Caki2 (cell line): ENCODE results near the gene TLE6. TPM values are rescaled to one million over a fixed set of nuclear protein-coding genes. Genes with fewer than 3 reads are reported as not detected.
"Not testable (repeated sequence)": the region's sequence is repeated elsewhere in the genome, so short reads cannot be mapped to it uniquely, and the experiment has no call there.

Source experiments
- DNase-seq: peaks from one replicate; pipeline ENCODE4 v3.0.0-alpha.2; 2015; ENCODE audit warnings: low read depth
- in situ Hi-C: cut with HindIII; loops from 2 replicates; pipeline ENCODE4 v1.10.0; 2016; ENCODE audit warnings: low sequenced_read_pairs, low pct_unique_long_range_greater_than_20kb, mixed read lengths
- total RNA-seq: library from RNA; depleted of rRNA; stranded (reverse); fragments of >200 nt; shearing (Covaris generic); gene quantifications from 2 replicates; pipeline ENCODE4 v1.2.3, GENCODE V29; 2014; ENCODE audit warnings: low replicate concordance

The TLE6 gene
- total RNA-seq, 1 experiment from 2014 or later, result 10.5 TPM

DNA sequence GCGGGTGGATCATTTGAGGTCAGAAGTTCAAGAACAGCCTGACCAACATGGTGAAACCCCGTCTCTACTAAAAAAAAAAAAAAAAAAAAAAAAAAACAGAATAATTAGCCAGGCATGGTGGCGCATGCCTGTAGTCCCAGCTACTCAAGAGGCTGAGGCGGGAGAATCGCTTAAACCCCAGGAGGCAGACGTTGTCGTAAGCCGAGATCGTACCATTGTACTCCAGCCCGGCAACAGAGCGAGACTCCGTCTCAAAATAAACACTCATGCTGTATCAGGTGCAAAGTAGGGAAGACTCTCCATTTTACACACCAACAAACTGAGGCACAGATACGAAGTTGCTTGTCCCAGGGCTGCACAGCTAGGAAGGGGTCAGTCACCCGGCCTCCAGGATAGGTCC, 15.6 kb downstream of the TLE6 start:
- in situ Hi-C loops, result no loop called here
- no peak for DNase-seq

DNA sequence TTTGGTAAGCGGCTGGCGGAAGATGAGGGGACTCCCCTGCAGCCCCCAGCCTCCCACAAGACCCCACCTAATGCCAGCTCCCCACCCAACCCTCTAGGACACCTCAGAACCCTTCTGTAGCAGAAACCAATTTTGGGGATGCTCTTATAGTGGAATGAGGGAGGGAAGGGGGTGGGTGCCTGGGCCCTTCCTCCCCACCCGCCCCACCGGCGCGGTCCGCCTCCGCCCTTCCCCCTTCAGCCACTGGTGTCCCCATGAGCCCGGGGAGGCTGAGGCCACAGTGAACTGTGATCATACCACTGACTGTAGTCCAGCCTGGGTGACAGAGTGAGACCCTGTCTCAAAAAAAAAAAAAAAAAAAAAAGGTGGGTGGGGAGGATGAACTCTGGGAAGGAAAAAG, 16.2 kb downstream of the TLE6 start:
- no peak for DNase-seq
- in situ Hi-C loops, result no loop called here

DNA sequence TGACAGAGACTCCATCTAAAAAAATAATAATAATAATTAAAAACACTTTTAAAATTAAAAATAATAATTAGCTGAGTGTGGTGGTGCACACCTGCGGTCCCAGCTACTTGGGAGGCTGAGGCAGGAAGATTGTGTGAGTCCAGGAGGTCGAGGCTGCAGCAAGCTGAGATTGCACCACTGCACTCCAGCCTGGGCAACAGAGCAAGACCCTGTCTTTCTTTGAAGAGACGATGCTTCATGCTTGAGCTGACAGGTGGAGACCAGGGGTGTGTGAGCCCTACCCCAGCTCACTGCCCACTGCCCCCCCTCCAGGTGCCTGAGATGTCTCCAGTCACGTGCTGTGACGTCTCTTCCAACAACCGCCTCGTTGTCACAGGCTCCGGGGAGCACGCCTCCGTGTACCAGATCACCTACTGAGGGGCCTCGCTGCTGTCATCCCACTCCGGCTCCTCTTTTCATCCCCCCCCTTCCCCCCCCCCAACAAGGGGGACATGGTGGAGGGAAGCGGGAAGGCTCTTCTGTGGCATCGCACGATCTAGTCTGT, 17.3 kb downstream of the TLE6 start:
- in situ Hi-C loops, result no loop called here
- no peak for DNase-seq

DNA sequence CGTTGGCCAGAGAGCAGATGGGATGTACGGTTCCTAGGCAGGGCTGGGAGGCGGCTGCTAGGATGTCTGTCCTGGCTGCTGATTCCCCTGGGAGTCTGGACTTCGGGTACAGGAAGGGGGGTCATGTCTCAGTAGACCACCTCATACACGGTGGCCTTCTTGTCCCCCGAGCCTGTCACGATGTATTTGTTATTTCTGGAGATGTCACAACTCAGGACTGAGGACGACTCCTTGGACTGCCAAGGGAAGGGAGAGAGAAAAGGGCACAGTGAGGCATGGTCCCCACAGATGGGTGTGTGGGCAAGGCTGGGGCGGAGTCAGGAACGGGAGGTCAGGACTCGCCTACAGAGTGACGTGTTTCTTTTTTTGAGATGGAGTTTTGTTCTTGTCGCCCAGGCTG, 20.4 kb downstream of the TLE6 start:
- no peak for DNase-seq
- in situ Hi-C loops, result no loop called here

DNA sequence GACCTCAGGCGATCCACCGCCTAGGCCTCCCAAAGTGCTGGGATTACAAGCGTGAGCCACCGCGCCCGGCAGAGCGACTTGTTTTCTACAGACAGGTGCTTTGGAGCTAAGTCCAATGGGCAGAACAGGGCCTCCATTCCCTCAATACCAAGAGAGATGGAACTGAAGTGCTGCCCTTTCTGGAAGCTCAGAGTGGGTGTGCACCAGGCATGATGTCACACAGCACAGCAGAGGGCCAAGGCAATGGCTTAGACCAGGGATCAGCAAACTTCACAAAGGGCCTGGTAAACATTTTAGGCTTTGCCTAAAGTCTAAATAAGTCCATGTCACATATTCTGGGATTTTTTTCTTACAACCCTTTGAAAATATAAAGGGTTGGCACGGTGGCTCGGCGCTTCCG, 21.3 kb downstream of the TLE6 start:
- in situ Hi-C loops, result no loop called here
- DNase-seq, result no peak

DNA sequence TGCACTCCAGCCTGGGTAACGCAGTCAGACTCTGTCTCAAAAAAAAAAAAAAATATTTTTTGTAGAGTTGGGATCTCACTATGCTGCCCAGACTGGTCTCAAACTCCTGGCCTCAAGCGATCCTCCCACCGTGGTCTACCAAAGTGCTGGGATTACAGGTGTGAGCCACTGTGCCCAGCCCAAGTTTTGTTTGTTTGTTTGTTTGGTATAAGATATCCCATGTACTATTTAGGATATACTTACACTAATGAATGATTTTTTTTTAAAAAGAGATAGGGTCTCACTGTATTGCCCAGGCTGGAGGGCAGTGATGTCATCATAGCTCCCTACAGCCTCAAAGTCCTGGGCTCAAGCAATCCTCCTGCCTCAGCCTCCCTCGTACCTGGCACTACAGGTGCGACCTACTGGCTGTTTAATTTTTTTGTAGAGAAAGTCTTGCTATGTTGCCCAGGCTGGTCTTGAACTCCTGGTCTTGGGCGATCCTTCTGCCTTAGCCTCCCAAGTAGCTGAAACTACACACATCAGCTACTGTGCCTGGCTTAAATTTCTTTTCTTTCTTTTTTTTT, 24.0 kb downstream of the TLE6 start:
- no peak for DNase-seq
- in situ Hi-C loops, result no loop called here

DNA sequence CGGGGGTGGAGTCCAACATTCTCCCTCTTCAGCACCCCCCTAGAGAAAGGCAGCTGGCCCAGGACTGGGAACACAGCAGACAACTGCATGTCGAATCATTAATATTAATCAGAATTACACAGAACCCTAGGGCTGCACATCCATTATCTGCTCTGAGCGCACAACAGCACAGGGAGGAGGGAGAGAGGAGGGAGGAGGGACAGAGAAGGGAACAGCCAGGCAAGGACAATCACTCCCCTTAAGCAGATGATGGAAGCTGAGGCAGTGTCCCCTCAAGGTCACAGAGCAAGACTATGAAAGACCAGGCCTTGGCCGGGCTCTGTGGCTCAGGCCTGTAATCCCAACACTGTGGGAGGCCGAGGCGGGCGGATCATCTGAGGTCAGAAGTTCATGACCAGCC, 25.7 kb downstream of the TLE6 start:
- DNase-seq, result no peak
- in situ Hi-C loops, result no loop called here

DNA sequence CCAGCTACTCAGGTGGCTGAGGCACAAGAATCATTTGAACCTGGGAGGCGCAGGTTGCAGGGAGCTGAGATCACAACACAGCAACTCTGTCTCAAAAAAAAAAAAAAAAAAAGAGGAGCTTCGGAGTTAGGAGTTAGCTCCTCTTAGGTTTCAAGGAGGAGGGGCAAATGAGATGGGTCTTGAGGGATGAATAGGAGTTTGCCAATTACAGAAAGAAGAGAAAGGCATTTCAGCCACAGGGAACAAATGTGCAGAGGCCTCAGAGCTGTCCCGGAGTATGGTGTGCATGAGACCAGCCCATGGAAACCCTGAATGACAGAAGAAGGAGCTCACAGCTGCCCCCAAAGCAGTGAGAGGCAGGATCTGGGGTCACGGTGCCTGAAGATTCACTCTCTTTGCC, 27.2 kb downstream of the TLE6 start:
- in situ Hi-C loops, result no loop called here
- DNase-seq, result no peak

DNA sequence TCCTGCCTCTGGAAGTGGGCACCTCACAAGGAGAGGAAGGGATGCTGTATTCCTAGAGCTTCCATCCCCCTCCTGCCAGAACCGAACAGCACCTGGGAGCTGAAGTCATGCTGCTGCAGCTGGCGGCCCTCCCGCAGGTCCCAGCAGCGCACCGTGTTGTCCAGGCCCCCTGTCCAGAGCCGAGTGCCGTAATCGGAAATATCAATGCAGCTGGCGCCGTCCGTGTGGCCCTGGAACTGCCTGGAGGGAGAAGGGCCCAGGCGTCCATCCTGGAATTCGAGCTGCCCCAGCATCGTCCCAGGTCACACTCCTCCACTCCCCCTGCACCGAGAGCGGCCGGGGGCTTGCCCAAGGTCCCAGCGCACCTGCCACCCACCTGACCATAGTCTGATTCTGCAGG, 28.0 kb downstream of the TLE6 start:
- in situ Hi-C loops, result no loop called here

DNA sequence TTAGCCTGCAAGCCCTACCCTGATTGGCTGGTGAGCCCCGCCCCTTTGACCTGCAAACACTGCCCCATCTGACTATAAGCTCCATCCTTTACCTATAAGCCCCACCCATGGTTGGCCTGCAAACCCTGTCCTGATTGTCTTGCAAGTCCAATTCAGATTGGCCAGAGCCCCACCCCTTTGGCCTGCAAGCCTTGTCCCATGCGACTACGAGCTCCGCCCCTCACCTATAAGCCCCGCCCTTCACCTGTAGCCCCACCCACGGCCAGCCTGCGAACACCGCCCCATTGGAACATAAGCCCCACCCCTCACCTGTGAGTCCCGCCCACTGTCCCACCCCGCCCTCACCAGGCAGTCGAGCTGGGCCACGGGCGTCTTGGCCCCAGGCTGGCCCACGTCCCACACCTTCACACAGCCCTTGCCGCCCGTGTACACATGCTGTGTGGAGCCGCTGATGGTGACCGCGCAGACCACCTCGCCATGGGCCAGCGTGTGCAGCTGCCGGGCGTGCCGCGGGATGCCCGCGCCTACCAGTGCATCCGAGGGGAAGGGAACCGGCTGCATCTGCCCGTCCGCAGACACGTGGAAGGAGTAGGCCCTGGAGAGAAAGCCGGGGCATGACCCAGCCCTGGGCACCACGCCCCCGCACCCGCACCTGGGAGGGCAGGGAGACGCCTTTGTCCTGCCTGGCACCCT, 28.9 kb downstream of the TLE6 start:
- no peak for DNase-seq
- in situ Hi-C loops, result no loop called here

More for the DNA sequence above, 28.0 kb downstream of the TLE6 start:
- DNase-seq, result no peak

DNA sequence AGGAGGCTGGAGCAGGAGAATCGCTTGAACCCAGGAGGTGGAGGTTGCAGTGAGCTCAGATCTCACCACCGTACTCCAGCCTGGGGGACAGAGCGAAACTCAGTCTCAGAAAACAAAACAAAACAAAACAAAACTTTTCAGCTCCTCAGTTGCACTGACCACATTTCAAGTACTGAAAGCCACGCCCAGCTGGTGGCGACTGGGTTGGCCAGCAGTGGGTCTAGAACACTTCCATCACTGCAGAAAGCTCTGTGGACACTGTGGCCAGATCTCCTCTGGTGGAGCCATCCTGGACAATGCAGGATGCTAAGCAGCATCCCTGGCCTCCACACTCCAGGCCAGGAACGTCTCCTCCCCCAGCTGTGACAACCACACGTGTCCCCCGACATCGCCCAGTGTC, 30.6 kb downstream of the TLE6 start:
- DNase-seq, result no peak
- in situ Hi-C loops, result no loop called here

DNA sequence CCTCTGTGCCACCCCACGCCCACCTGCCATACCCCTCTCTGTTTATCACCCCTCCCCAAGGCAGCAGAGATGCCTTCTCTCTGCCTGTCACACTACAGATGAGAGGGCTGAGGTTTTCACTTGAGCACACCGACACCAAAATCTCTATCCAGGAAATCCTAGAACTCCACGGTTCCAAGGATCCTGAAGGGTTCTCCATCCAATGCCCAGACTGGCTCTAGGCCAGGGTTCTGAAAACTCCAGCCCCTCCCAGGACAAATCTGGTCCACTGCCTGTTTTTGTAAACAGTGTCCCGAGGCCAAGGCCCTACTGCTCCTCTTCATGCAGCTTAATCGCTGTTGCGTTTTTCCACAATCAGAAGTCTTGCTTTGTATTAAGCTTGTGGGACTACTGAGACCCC, 31.6 kb downstream of the TLE6 start:
- in situ Hi-C loops, result no loop called here
- no peak for DNase-seq

DNA sequence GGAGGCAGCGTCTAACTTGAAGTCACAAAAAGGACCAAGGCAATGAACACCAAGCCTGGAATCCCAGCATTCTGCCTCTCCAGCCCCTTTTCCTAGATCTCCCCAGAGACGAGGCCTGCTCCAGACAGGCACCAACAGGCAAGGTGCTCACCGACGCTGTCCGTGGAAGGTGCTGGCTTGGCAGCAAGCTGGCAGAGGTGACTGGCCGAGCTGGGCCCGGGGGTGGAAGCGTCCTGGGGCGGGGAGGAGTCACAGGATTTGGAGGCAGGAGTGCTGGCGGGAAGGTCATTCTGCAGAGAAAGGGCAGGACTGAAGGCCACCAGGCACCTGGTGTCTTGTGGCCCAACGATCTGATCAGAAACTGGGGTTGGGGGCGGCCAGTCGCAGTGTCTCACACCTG, 33.5 kb downstream of the TLE6 start:
- DNase-seq, result no peak
- in situ Hi-C loops, result no loop called here

DNA sequence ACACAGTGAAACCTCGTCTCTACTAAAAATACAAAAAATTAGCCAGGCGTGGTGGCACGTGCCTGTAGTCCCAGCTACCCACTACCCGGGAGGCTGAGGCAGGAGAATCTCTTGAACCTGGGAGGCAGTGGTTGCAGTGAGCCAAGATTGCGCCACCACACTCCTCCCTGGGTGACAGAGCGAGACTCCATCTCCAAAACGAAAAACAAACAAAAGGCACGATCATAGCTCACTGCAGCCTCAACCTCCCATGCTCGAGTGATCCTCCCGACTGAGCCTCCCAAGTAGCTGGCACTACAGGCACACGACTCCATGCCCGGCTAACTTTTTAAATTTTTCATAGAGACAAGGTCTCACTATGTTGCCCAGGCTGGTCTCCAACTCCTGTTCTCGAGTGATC, 34.7 kb downstream of the TLE6 start:
- in situ Hi-C loops, DNase-seq: not testable (repeated sequence)

DNA sequence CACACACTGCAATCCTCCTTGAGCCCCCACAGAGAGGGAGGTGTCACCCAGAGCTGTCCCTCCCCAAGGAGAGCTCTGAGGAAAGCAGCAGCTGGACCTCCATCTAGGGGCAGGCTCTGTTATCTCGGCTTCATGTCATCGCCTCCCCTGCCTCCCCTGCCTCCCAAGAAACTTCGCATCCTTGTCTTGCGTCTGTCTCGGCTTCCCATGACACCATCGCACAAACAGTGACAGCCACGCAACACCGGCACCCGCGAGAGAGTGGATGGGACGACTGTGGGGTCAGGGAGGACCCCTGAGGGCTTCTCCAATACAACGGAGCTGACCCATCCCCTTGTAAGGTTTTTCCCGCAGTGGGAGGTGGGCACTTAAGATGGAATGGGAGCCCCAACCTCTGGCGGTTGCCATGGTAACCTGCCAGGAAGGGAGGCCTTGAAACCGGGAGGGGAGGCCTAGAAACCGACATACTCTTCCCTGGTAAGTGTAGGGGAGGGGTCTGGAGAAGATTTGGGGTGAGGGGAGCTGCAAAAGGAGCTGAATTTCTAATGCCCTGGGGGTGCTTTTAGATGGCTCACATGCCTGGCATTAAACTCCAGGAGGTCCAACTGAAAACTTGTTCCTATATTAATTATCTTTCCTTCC, 35.4 kb downstream of the TLE6 start:
- in situ Hi-C loops, result no loop called here

DNA sequence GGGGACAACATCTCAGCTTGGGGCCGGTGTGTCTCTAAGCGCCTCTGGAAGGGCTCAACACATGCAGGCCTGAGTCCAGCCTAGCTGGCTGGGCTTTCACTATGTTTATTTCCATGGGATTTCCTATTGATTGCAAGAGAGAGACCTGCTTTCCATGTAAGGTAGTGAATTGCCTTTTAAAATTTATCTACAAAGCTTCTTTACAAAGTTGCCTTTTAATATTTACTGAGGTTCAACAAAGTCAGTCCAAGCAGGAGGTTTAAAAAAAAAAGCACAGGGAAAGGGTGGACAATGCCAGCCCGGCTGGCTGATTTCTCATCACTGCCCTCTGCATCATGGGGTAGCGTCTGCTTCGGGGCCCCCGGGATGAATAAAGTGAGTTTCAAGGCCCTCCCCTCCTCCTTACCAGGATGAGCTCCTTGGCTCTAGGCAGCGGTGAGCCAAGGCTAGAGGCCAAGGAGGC, 35.9 kb downstream of the TLE6 start:
- no peak for DNase-seq
- in situ Hi-C loops, result no loop called here

More for the DNA sequence above, 35.4 kb downstream of the TLE6 start:
- DNase-seq, result no peak

DNA sequence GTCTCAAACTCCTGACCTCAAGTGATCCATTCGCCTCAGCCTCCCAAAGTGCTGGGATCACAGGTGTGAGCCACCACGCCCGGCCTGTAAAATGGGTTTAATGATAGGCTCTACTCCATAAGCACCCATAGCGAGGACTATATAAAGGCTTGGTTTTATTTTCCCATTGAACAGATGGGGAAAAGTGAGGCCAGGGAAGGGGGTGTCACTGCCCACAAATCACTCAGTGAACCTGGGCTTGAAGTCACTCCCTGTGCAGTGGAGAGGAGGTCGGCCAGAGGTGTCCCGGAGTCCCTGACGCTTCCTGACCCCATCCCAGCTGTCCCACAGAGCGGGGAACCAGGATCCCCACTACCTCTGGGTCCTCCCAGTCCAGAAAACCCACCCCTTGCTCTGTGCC, 36.8 kb downstream of the TLE6 start:
- no peak for DNase-seq
- in situ Hi-C loops, result no loop called here

DNA sequence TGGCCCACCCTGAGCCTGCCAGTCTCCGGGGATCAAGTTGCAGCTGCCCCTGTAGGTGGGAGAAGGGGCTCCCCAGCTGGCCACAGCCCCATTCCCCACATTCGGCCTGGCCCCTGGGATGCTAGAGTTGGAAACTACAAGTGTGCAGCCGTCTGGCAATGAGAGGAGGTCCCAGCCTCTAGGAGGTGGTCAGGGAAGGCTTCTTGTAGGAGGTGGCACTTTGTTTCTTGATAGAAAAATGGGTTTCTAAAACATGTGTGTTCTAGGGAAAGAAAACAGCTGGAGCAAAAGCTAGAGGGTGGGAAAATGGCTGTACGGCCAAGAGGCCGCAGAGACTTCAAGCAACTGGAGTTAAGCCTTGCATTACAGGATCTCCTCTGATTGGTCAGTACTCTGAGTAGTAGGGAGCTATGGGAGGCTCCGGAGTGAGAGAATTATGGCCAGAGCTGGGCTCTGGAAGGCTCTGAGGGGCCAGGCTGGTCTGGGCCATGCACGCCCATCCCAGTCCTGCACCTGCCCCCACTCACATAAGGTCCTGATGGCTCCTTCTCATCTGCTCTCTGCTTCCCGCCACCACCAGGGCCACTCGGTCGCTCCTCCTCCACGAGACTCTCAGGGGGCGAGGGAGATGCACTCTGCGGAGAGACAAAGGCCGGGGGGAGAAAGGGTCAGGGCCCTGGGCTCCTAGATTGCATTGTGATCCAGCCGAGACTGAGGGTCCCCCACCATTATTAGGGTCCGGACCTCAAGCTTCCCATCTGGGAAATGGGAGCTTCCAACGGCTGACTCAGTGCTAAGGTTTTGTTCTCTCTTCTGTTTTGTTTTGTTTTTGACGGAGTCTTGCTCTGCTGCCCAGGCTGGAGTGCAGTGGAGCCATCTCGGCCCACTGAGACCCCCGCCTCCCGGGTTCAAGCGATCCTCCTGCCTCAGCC, 38.0 kb downstream of the TLE6 start:
- in situ Hi-C loops, result no loop called here

DNA sequence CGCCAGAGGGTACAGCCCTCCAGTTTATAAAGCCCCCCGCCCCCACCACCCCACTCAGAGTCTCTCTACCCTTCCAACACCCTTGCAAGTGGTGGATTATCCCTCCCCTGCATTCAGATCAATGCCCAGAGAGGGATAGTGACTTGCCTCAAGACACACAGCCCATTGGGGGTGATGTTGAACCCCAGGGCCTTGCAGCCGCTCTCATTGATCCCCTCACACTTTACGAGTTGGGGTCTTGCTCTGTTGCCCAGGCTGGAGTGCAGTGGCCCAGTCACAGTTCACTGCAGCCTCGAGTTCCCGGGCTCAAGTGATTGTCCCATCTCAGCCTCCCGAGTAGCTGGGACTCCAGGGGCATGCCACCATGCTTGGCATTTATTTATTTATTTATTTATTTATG, 40.6 kb downstream of the TLE6 start:
- no peak for DNase-seq
- in situ Hi-C loops, result no loop called here

More for the DNA sequence above, 38.0 kb downstream of the TLE6 start:
- no peak for DNase-seq
